K562 (cell line): ENCODE data around the gene RNF113A. TPM values are rescaled to one million over a fixed set of nuclear protein-coding genes. Genes with fewer than 3 reads are reported as not detected.

Experiments
- ATAC-seq: fragments of 200-7000 bp; cut with Tn5 transposase; 3 replicates; pipeline ENCODE4 v1.9.1; 2020; ENCODE audit warnings: moderate library complexity
- BruUV-seq: library from RNA; stranded (reverse); fragments of 400-500 nt; replicated peaks from 2 replicates; lab custom pipeline; 2021; lab: Mats Ljungman, UMichigan
- CTCF ChIA-PET: fragments of 300-600 bp; formaldehyde crosslinking; extraction: SDS; loops from one replicate; lab custom pipeline; 2021; ENCODE audit warnings: low intra/inter-chr PET ratio; lab: Yijun Ruan, JAX
- POLR2A ChIA-PET: fragments of 300-600, 350-650 bp; sonication (Branson Sonifier 250); formaldehyde crosslinking; extraction: SDS; loops from one replicate; lab custom pipeline; 2021; ENCODE audit warnings: antibody characterized with exemption, inconsistent platforms; lab: Yijun Ruan, JAX
- DNase-seq, 4 experiments: peaks; one replicate each; pipeline versions ENCODE4 v3.0.0 to v3.0.0-alpha.2; 2011 to 2018; ENCODE audit warnings: low spot score in 3 of 4, mixed read lengths in 3 of 4; ENCODE audit errors: extremely low read depth in 1 of 4
- FAIRE-seq: peaks from 2 replicates; lab custom pipeline; 2011; peaks lifted over from hg19 to GRCh38; lab: Jason Lieb, UNC
- H2AFZ ChIP-seq: 2 replicates; pipeline ENCODE4 v1.6.0; 2011; ENCODE audit warnings: low read depth, low read length, control low read depth, inconsistent platforms
- H3K27ac ChIP-seq: fragments of 200-600 bp; 3 replicates; pipeline ENCODE4 v1.8.0; 2011; ENCODE audit warnings: low read depth, mild to moderate bottlenecking, control low read depth, inconsistent platforms, low read length, moderate library complexity, mixed read lengths; ENCODE audit errors: extremely low read depth
- H3K27me3 ChIP-seq, 2 experiments: fragments of 300-600 bp in 1 of 2; 2 replicates in 1 of 2; 3 replicates in 1 of 2; pipeline versions ENCODE4 v1.6.0 to v1.8.0; 2011; ENCODE audit warnings: inconsistent platforms in 2 of 2, low read length in 2 of 2, mild to moderate bottlenecking in 1 of 2, mixed read lengths in 1 of 2, moderate library complexity in 1 of 2; ENCODE audit not compliant: control insufficient read depth in 2 of 2, insufficient read depth in 2 of 2
- H3K36me3 ChIP-seq: fragments of 300-600 bp; 3 replicates; pipeline ENCODE4 v1.8.0; 2011; ENCODE audit warnings: mild to moderate bottlenecking, low read length, inconsistent platforms; ENCODE audit not compliant: control insufficient read depth, insufficient read depth
- H3K4me1 ChIP-seq, 2 experiments: fragments of 200-600 bp in 1 of 2; replicated peaks in 1 of 2; 2 replicates in 1 of 2; 3 replicates in 1 of 2; pipeline versions ENCODE4 v1.5.1 to v1.8.0; 2011; ENCODE audit warnings: inconsistent platforms in 2 of 2, low read length in 2 of 2, mild to moderate bottlenecking in 1 of 2, mixed read lengths in 1 of 2, moderate library complexity in 1 of 2; ENCODE audit not compliant: control insufficient read depth in 2 of 2, insufficient read depth in 2 of 2
- H3K4me2 ChIP-seq: 2 replicates; pipeline ENCODE4 v1.6.1; 2011; ENCODE audit warnings: low read length, control low read depth, inconsistent platforms, mixed read lengths; ENCODE audit not compliant: insufficient read depth
- H3K4me3 ChIP-seq: fragments of 200-600 bp; sonication (generic), shearing (Covaris generic); 2 replicates; pipeline ENCODE4 v1.5.1; 2016; ENCODE audit warnings: control low read depth, inconsistent platforms
- H3K79me2 ChIP-seq: fragments of 200-600 bp; 3 replicates; pipeline ENCODE4 v1.8.0; 2011; ENCODE audit warnings: low read length, inconsistent platforms; ENCODE audit not compliant: control insufficient read depth, insufficient read depth
- H3K9ac ChIP-seq, 2 experiments: 2 replicates each; pipeline versions ENCODE4 v1.6.0 to v1.6.1; 2011; ENCODE audit warnings: low read depth in 2 of 2, low read length in 2 of 2, control low read depth in 1 of 2, inconsistent platforms in 1 of 2, mild to moderate bottlenecking in 1 of 2, mixed read lengths in 1 of 2; ENCODE audit not compliant: insufficient read depth in 1 of 2
- H3K9me1 ChIP-seq: one replicate; pipeline ENCODE4 v1.6.0; 2011; ENCODE audit warnings: inconsistent platforms, mild to moderate bottlenecking, low read length, moderate library complexity; ENCODE audit not compliant: control insufficient read depth, insufficient read depth
- H3K9me3 ChIP-seq: replicated peaks from 2 replicates; pipeline ENCODE4 v1.5.1; 2011; ENCODE audit warnings: low read depth, low read length, inconsistent platforms; ENCODE audit not compliant: control insufficient read depth, insufficient read depth
- H4K20me1 ChIP-seq: replicated peaks from 2 replicates; pipeline ENCODE4 v1.6.1; 2011; ENCODE audit warnings: low read length, inconsistent platforms, mixed read lengths; ENCODE audit not compliant: control insufficient read depth, insufficient read depth
- CSDE1 ChIP-seq, 2 experiments: fragments of 450-650 bp; IDR thresholded peaks; 2 replicates each; pipeline ENCODE4 v1.6.1; 2016; ENCODE audit warnings: mild to moderate bottlenecking in 1 of 2
- ELK3 ChIP-seq: fragments of 450-650 bp; formaldehyde crosslinking; IDR thresholded peaks from 2 replicates; pipeline ENCODE4 v1.4.0; 2020; ENCODE audit warnings: mild to moderate bottlenecking
- FOSL1 ChIP-seq: fragments of 200-800 bp; sonication (Bioruptor generic); conservative IDR thresholded peaks from 2 replicates; pipeline ENCODE4 v1.6.1; 2016; ENCODE audit warnings: missing genetic modification characterization, missing compliant biosample characterization
- FOXP1 ChIP-seq: sonication (generic); formaldehyde crosslinking; IDR thresholded peaks from 2 replicates; pipeline ENCODE4 v1.8.0; 2022; ENCODE audit warnings: mild to moderate bottlenecking, missing genetic modification reagents
- FOXP4 ChIP-seq: sonication (generic); formaldehyde crosslinking; IDR thresholded peaks from 2 replicates; pipeline ENCODE4 v1.8.0; 2022; ENCODE audit warnings: mild to moderate bottlenecking, missing genetic modification reagents, borderline replicate concordance
- PPARD ChIP-seq: fragments of 250-450 bp; sonication (Bioruptor Pico); IDR thresholded peaks from 2 replicates; pipeline ENCODE4 v1.8.0; 2022; ENCODE audit warnings: inconsistent platforms, mild to moderate bottlenecking, moderate library complexity
- TRIM24 ChIP-seq, 2 experiments: fragments of 450-650 bp; IDR thresholded peaks; 2 replicates each; pipeline ENCODE4 v1.6.1; 2016
- ZBTB2 ChIP-seq: fragments of 450-650 bp; IDR thresholded peaks from 2 replicates; pipeline ENCODE4 v1.6.1; 2016; ENCODE audit warnings: antibody characterized with exemption
- ZEB2 ChIP-seq: fragments of 450-650 bp; IDR thresholded peaks from 2 replicates; pipeline ENCODE4 v1.6.1; 2016
- ZFP36 ChIP-seq: fragments of 150-350 bp; IDR thresholded peaks from 2 replicates; pipeline ENCODE4 v1.6.1; 2018; ENCODE audit warnings: low read length, low read depth; ENCODE audit not compliant: partially characterized antibody
- ZNF507 ChIP-seq: conservative IDR thresholded peaks from 2 replicates; pipeline ENCODE4 v1.6.1; 2017; ENCODE audit warnings: missing genetic modification characterization, missing compliant biosample characterization
- WGBS: fragments of 100-300 bp; shearing (Covaris generic); methylation state at CpG from one replicate; pipeline ENCODE4 v1.1.6; 2016; ENCODE audit warnings: low coverage, mixed read lengths; ENCODE audit not compliant: insufficient coverage; ENCODE audit errors: missing lambda C conversion rate; 5-methylcytosine and 5-hydroxymethylcytosine counted together
- in situ Hi-C: fragments of 300-500 bp; cut with MboI; formaldehyde crosslinking; loops from 4 replicates; pipeline ENCODE4 v1.15.0; 2018; ENCODE audit warnings: inconsistent platforms, mixed read lengths
- intact Hi-C: fragments of 100-400 bp; cut with micrococcal nuclease; formaldehyde crosslinking; loops from 2 replicates; pipeline ENCODE4 v1.14.2; 2022
- polyA plus RNA-seq, 8 experiments: library from polyadenylated mRNA; depleted of rRNA in 4 of 8; stranded (reverse) in 5 of 8; unstranded in 3 of 8; fragments of >200 nt; fragmentation: Nextera tagmentation in 2 of 8; fragmentation: Illumina TruSeq in 1 of 8; extraction: Ambion mirVana in 2 of 8; extraction: Trizol in 1 of 8; gene quantifications; 2 replicates each; pipeline versions ENCODE4 v1.2.1 to v1.2.3, GENCODE V29; 2011 to 2014; ENCODE audit warnings: inconsistent platforms in 1 of 8, missing spikeins in 1 of 8
- total RNA-seq, 7 experiments: library from RNA; depleted of rRNA in 6 of 7; stranded (reverse); fragments of >200 nt in 6 of 7; fragmentation: Illumina TruSeq in 2 of 7; extraction: Trizol in 2 of 7; gene quantifications; 2 replicates each; pipeline versions ENCODE4 v1.2.1 to v1.2.3, GENCODE V29; 2011 to 2021; ENCODE audit warnings: low replicate concordance in 1 of 7

The RNF113A gene
- total and polyA plus RNA-seq, 9 of the 15 experiments (the other 6 are each of a cell fraction or from before 2014, with no cell fraction given) = 21.2 to 38.4 (median 28.1) TPM

- H3K4me1 ChIP-seq = no peaks in the 10 kb centered on the region
- ATAC-seq (no peak), DNase-seq (no peak), FAIRE-seq (no peak)
- no peaks in the 10 kb centered on the region for H3K27me3 ChIP-seq
- no peaks in the 10 kb centered on the region for H3K79me2 ChIP-seq
- no peak for TF ChIP-seq ZFP36
- TF ChIP-seq ZNF507 = no peak
- TF ChIP-seq FOXP1 (CRISPR knock-in tag) = no peak
- no peak for TF ChIP-seq PPARD
- no peak for TF ChIP-seq TRIM24 (IDR thresholded peaks at IDR 0.05)
- no peak for TF ChIP-seq ZEB2
- TF ChIP-seq CSDE1 (IDR thresholded peaks at IDR 0.05) = no peak
- TF ChIP-seq FOSL1 (tag) = no peak
- POLR2A ChIA-PET = interaction anchor here (0.5 kb wide), 1 partner anchor 291 kb away, joined by 4 read pairs; no protein-coding TSS in a partner anchor
- H2AFZ ChIP-seq = no peak overlapping the region
- WGBS = 6% methylated on average over 1 of the region's 1 CpG
- no peaks in the 10 kb centered on the region for H3K36me3 ChIP-seq
- H3K4me2 ChIP-seq = no peak overlapping the region
- no TSS peak for BruUV-seq
- CTCF ChIA-PET = no interaction called here
- no peak overlapping the region for H3K4me3 ChIP-seq
- in situ Hi-C loops (no loop called here), intact Hi-C loops (no loop called here)
- no peaks in the 10 kb centered on the region for H4K20me1 ChIP-seq
- no peak overlapping the region for H3K27ac ChIP-seq
- no peak overlapping the region for H3K9ac ChIP-seq
- H3K9me1 ChIP-seq = no peaks in the 10 kb centered on the region
- no peaks in the 10 kb centered on the region for H3K9me3 ChIP-seq
Observed at GRCh38 chrX:119900976-119901375, 29.4 kb upstream of the RNF113A start.

GRCh38 chrX:119899125-119899524, 27.6 kb upstream of the RNF113A start:
- 6% methylated on average over 2 of the region's 2 CpGs for WGBS
- CTCF ChIA-PET = no interaction called here
- TF ChIP-seq ELK3 (CRISPR knock-in tag) (no peak), FOXP4 (CRISPR knock-in tag) (no peak), ZBTB2 (no peak)

More at GRCh38 chrX:119899125-119899524, 27.6 kb upstream of the RNF113A start:
- Histone ChIP-seq H3K4me1 (no peaks in the 10 kb centered on the region), H3K27me3 (no peaks in the 10 kb centered on the region), H3K9me1 (no peaks in the 10 kb centered on the region), H3K4me3 (no peak overlapping the region), H3K4me2 (no peak overlapping the region), H3K9ac (no peak overlapping the region), H3K9me3 (no peaks in the 10 kb centered on the region), H2AFZ (no peak overlapping the region), H3K79me2 (no peaks in the 10 kb centered on the region), H3K27ac (no peak overlapping the region), H4K20me1 (no peaks in the 10 kb centered on the region), H3K36me3 (no peaks in the 10 kb centered on the region)
- in situ Hi-C loops = no loop called here
- POLR2A ChIA-PET = no interaction called here
- ATAC-seq = no peak
- BruUV-seq = no TSS peak
- DNase-seq = no peak
- intact Hi-C loops = no loop called here
- FAIRE-seq = no peak
